Fibroblast of upper back skin (primary cell): ENCODE measurements around the gene HIGD1A.

Experiments used
- DNase-seq: peaks from one replicate; pipeline ENCODE4 v3.0.0-alpha.2; 2013

The HIGD1A gene

DNA sequence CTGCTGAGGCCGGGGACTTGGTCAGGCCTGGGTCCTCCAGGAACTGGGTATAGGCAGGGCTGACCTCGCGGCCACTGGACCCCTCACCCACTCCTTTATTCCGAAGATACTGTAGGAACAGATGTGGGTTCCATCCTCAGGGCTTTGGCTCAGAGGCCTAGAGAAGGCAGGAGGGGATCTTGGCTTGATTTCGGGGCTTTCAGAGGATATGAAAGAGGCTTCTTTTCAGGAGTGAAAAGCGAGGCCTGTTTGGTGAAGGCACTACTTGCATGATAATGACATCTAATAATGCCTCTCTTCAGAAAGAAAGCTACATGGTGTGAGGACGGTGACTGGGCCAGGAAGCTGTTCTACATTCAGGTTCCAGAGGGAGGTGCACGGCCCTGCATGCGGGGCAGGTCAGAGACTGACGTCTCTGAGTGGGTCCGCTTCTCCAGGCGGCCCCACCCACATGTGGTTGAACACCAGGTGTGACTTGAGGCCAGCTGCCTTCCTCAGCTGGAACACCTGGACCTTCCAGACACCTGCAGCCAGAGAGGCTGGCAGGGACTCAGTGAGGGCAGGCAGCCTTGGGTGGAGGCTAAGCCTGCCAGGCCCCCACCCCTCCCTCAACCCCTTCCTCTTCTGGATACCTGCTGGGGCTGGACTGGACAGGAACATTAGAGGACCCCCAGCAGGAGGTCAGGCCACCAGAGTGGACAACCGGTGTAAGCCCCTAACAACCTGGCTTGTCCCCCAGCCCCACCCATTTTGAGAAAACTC, 70.6 kb downstream of the HIGD1A start:
- no peak for DNase-seq
